GM12878 (cell line): ENCODE results near the gene SDS.

Source experiments
- EP300 ChIP-seq, 2 experiments: fragments of 150-350 bp in 1 of 2; IDR thresholded peaks; 2 replicates each; pipeline ENCODE4 v1.6.1; 2011 to 2012; ENCODE audit warnings: low read depth in 2 of 2, low read length in 2 of 2, borderline replicate concordance in 1 of 2, improper control_type of control experiment in 1 of 2, inconsistent platforms in 1 of 2; ENCODE audit not compliant: control insufficient read depth in 1 of 2
- TF ChIP-seq, protein P1 (sequence below), 3 experiments: IDR thresholded peaks in 2 of 3; conservative IDR thresholded peaks in 1 of 3; 2 replicates each; pipeline ENCODE4 v1.5.1; 2011; ENCODE audit warnings: low read depth in 3 of 3, low read length in 3 of 3, mild to moderate bottlenecking in 3 of 3, control low read depth in 2 of 3, moderate library complexity in 2 of 3, inconsistent platforms in 1 of 3, mixed read lengths in 1 of 3; ENCODE audit not compliant: control insufficient read depth in 2 of 3, insufficient read depth in 1 of 3; ENCODE audit errors: extremely low read depth in 1 of 3
- TF ChIP-seq, protein P2 (sequence below): IDR thresholded peaks from 2 replicates; pipeline ENCODE4 v1.6.1; 2011; ENCODE audit warnings: low read depth, low read length, improper control_type of control experiment, borderline replicate concordance

DNA sequence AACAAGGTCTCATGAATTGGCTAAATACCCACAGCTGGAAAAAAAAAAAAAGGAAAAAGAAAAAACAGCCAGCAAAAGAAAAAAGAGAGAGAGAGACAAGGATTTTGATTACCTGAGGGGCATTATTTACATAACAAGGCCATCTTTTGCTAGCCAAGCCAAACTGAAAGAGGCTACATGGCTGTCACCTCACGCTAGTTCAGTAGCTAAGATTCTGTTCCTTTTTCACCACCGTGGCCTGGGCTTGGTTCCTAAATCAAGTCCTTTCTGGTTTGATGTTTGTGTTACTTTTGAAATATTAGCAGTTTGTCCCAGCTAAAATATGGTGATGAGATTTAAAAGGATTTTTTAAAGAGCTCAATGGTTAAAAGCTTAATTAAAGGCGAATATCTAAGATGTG lies 2.0 kb upstream of the SDS start:
- TF ChIP-seq, protein P1, sequence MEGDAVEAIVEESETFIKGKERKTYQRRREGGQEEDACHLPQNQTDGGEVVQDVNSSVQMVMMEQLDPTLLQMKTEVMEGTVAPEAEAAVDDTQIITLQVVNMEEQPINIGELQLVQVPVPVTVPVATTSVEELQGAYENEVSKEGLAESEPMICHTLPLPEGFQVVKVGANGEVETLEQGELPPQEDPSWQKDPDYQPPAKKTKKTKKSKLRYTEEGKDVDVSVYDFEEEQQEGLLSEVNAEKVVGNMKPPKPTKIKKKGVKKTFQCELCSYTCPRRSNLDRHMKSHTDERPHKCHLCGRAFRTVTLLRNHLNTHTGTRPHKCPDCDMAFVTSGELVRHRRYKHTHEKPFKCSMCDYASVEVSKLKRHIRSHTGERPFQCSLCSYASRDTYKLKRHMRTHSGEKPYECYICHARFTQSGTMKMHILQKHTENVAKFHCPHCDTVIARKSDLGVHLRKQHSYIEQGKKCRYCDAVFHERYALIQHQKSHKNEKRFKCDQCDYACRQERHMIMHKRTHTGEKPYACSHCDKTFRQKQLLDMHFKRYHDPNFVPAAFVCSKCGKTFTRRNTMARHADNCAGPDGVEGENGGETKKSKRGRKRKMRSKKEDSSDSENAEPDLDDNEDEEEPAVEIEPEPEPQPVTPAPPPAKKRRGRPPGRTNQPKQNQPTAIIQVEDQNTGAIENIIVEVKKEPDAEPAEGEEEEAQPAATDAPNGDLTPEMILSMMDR (IDR thresholded peaks at IDR 0.05 in 2 of 3, conservative IDR thresholded peaks at IDR 0.05 in 1 of 3; ENCODE audit: control insufficient read depth in 2 of 3, extremely low read depth in 1 of 3, insufficient read depth in 1 of 3, low read depth in 3 of 3, low read length in 3 of 3) = no peak
- TF ChIP-seq, protein P2, sequence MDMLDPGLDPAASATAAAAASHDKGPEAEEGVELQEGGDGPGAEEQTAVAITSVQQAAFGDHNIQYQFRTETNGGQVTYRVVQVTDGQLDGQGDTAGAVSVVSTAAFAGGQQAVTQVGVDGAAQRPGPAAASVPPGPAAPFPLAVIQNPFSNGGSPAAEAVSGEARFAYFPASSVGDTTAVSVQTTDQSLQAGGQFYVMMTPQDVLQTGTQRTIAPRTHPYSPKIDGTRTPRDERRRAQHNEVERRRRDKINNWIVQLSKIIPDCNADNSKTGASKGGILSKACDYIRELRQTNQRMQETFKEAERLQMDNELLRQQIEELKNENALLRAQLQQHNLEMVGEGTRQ = no peak
- TF ChIP-seq EP300 (IDR thresholded peaks at IDR 0.05; ENCODE audit: borderline replicate concordance in 1 of 2, control insufficient read depth in 1 of 2, low read depth in 2 of 2, low read length in 2 of 2) = no peak
